AG04449 (cell line): Measurements from ENCODE around the gene ZC3H12D.
A peak's percentile ranks its signal among the peaks of the same experiment; 100 is the strongest.
"Not testable (repeated sequence)": the region's sequence is repeated elsewhere in the genome, so short reads cannot be mapped to it uniquely, and the experiment has no call there.

Source experiments
- CTCF ChIA-PET: fragments of 350-600 bp; formaldehyde crosslinking; extraction: SDS; loops from one replicate; lab custom pipeline; 2021; ENCODE audit warnings: antibody characterized with exemption; lab: Yijun Ruan, JAX
- POLR2A ChIA-PET: fragments of 400-600, 350-600 bp; formaldehyde crosslinking; extraction: SDS; loops from one replicate; lab custom pipeline; 2020; ENCODE audit warnings: antibody characterized with exemption, inconsistent platforms; lab: Yijun Ruan, JAX
- DNase-seq: peaks from one replicate; pipeline ENCODE4 v3.0.0-alpha.2; 2010; ENCODE audit warnings: low read depth, low spot score
- H3K4me3 ChIP-seq: 2 replicates; pipeline ENCODE4 v1.5.1; 2011; ENCODE audit warnings: low read depth, mild to moderate bottlenecking, control low read depth, low read length
- CTCF ChIP-seq: IDR thresholded peaks from one replicate; pipeline ENCODE4 v1.5.1; 2011; ENCODE audit warnings: mild to moderate bottlenecking, moderate library complexity, low read length, control low read depth, inconsistent platforms; ENCODE audit not compliant: insufficient read depth; ENCODE audit errors: missing control alignments

The ZC3H12D gene

GRCh38 chr6:149448821-149449453 lies 35.9 kb downstream of the ZC3H12D start:
- CTCF ChIA-PET = interaction anchor here (0.6 to 9.9 kb wide), 2 partner anchors 16 to 1679 kb away, joined by 3 to 61 read pairs; no protein-coding TSS in a partner anchor
- no peak overlapping the region for H3K4me3 ChIP-seq
- DNase-seq = no peak
- POLR2A ChIA-PET = interaction anchor here (0.8 kb wide), 1 partner anchor 269 kb away, joined by 3 read pairs; the partner anchor contains the start of gene LATS1
- TF ChIP-seq CTCF = no peak

- POLR2A ChIA-PET = no interaction called here
- CTCF ChIA-PET = interaction anchor here (1.0 to 9.9 kb wide), 2 partner anchors 14 to 17 kb away, joined by 3 to 61 read pairs; no protein-coding TSS in a partner anchor
- TF ChIP-seq CTCF = no peak
Observed at GRCh38 chr6:149446791-149447376, 37.9 kb downstream of the ZC3H12D start.

GRCh38 chr6:149445573-149445972 lies 39.2 kb downstream of the ZC3H12D start:
- ChIA-PET CTCF (interaction anchor here (0.6 to 9.9 kb wide), 2 partner anchors 12 to 417 kb away, joined by 3 to 61 read pairs; no protein-coding TSS in a partner anchor), POLR2A (no interaction called here)
- no peak for TF ChIP-seq CTCF
- H3K4me3 ChIP-seq = no peak overlapping the region
- DNase-seq = no peak

More at GRCh38 chr6:149446791-149447376, 37.9 kb downstream of the ZC3H12D start:
- H3K4me3 ChIP-seq = no peak overlapping the region
- DNase-seq = no peak

GRCh38 chr6:149445095-149445466 lies 39.7 kb downstream of the ZC3H12D start:
- ChIA-PET POLR2A (no interaction called here), CTCF (interaction anchor here (9.9 kb wide), 1 partner anchor 12 kb away, joined by 61 read pairs; no protein-coding TSS in a partner anchor)
- no peak for DNase-seq
- H3K4me3 ChIP-seq = no peak overlapping the region
- no peak for TF ChIP-seq CTCF

GRCh38 chr6:149444360-149445094 lies 40.3 kb downstream of the ZC3H12D start:
- CTCF ChIA-PET = interaction anchor here (1.3 to 9.9 kb wide), 2 partner anchors 11 to 418 kb away, joined by 4 to 61 read pairs; no protein-coding TSS in a partner anchor
- POLR2A ChIA-PET, H3K4me3 ChIP-seq, DNase-seq: not testable (repeated sequence)

- ChIA-PET POLR2A (no interaction called here), CTCF (interaction anchor here (1.3 to 9.9 kb wide), 4 partner anchors 10 to 417 kb away, joined by 4 to 61 read pairs (median 6); no protein-coding TSS in a partner anchor)
- peak; percentile 49 for DNase-seq
Observed at GRCh38 chr6:149443411-149444181, 41.2 kb downstream of the ZC3H12D start.

More at GRCh38 chr6:149443411-149444181, 41.2 kb downstream of the ZC3H12D start:
- no peak overlapping the region for H3K4me3 ChIP-seq
- TF ChIP-seq CTCF = no peak
